NCI-H446 treated with DMSO at 0.1 percent for 48 hours (cell line): ENCODE results near the gene PLEKHJ1.

Source experiments
- DNase-seq: peaks from one replicate; lab custom pipeline; 2025; lab: John Stamatoyannopoulos, UW

PLEKHJ1 gene

DNA sequence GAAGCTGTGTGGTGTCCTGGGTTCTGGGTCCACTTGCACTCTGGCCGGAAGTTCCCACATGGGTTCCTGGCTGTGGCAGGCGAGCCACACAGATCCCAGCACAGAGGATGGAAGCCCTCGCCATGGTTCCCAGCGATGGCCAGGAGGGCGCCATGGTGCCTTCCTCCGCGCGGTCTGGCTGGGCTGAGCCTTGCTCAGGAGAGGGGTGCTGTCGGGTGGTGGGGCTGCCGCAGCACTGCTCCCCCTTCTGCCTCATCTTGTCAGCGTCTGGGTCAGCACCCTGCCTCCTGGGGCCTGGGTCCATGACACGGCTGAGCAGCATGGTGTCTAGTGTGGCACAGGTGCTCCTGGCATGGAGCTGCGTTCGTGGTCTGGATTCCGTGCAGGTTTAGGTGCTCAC is 38.9 kb downstream of the PLEKHJ1 start:
- no peak for DNase-seq

DNA sequence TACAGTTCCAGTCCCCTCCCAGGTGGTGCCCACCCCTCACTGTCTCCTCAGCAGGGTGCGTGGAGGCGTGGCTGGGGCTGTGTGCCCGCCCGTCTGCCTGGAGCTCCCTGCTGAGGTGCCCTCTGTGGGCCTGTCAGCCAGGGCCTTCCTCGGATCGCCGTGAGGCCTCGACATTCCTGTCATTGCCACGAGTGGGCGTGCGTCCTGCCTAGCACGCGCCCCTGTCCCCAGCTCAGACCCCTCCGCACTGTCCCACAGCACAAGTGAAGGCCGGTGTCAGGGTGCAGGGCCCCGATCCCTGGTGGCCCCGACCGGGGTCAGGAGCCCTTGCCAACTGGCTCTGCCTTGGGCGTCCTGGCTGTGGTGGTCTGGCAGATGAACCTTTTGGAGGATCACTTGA is 40.2 kb downstream of the PLEKHJ1 start:
- DNase-seq, result no peak

DNA sequence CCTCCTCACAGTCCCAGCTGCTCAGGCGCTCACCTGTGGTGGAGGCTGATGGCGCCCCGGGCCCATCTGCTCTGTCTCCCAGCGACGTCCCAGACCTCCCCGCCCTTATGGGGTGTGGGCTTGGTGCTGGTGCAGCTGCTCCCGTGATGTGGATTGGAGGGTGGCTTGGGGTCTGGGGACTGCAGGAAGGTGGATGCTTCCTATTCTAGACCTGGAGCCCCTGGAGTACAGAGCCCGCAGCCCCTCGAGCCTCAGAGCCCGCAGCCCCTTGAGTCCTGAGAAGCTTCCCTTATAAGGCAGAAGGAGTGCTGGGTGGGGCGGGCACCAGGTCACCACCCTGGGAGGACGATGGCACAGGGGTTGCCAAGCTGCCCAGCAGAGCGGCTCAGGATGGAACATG is 40.8 kb downstream of the PLEKHJ1 start:
- no peak for DNase-seq

GRCh38 chr19:2194513-2195078 is 41.5 kb downstream of the PLEKHJ1 start:
- DNase-seq, result no peak

GRCh38 chr19:2193807-2194206 is 42.3 kb downstream of the PLEKHJ1 start:
- no peak for DNase-seq

DNA sequence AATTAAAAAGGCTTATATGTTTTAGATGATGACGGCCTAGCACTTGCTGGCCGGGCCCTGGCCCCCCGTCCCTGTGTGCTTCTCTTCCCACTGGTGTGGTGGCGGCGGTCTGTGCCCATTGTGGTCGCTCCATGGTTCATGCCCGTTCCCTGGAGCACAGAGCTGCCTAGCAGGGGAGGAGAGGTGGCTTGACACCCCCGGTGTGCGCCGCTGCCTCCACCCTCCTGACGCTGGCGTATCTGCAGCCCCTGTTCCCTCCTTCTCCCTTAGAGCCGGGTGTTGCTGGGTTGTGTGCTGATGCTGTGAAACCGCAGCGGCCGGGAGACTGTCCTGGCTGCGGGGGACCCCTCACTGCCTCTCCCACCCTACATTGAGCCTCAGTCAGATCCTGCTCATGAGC is 43.3 kb downstream of the PLEKHJ1 start:
- DNase-seq, result no peak

DNA sequence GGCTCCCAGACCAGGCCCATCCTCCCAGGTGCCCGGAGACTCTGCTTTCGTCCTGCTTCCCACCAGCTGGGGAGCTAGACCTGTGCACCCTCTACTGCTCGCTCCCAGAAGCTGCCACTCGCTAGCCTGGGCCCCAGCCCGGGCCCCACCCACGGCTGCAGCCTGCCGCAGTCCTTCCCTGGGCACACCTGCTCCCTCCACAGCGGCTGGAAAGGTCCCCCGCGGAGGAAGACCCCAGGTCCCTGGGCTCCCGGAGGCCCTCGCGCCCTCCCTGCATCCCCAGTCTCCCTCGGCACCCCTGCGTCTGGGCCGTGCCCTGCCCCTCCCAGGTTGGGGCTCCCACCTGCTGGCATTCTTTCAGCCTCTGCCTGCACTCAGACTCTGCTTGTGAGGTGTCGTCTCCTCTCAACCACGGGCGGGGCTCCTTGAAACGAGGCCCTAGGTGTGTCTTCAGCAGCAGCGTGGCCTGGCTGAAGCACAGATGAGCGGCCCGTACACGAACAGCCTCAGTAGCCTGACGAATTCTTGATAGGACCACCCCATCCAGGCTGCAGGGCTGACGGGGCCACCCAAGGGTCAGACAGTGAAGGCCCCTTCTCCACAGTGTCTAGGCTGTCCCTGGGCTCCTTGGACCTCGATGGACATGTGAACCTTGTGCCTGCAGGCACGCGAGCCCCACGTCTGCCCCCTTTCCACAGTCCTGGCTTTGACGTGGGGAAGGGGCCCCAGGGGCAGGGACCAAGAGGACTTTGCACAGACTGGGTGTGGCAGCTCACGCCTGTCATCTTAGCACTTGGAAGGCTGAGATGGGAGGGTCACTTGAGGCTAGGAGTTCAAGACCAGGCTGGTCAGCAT is 44.4 kb downstream of the PLEKHJ1 start:
- DNase-seq, result no peak

DNA sequence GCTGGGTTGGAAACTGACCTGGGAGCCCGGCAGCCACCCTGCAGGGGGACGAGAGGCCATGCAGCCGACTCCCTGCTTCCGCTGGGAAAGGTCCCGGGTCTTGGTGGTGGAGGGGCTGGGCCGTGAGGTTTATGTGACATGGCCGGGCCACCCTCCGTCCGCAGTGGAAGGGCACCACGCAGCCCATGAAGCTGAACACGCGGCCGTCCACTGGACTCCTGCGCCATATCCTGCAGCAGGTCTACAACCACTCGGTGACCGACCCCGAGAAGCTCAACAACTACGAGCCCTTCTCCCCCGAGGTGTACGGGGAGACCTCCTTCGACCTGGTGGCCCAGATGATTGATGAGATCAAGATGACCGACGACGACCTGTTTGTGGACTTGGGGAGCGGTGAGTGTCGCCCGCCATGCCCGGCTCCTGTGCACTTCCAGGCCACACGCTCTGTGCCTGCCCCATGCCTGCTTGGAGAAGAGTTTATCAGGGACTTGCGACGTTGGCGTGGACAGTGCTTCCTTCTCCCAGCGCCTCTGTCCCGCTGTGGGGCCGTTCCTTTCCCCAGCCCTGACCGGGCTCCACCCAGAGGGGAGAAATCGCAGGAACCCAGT is 45.2 kb downstream of the PLEKHJ1 start:
- no peak for DNase-seq

- no peak for DNase-seq
Observed at GRCh38 chr19:2189880-2190279, 46.2 kb downstream of the PLEKHJ1 start.

GRCh38 chr19:2188708-2189385 is 47.3 kb downstream of the PLEKHJ1 start:
- DNase-seq, result no peak

DNA sequence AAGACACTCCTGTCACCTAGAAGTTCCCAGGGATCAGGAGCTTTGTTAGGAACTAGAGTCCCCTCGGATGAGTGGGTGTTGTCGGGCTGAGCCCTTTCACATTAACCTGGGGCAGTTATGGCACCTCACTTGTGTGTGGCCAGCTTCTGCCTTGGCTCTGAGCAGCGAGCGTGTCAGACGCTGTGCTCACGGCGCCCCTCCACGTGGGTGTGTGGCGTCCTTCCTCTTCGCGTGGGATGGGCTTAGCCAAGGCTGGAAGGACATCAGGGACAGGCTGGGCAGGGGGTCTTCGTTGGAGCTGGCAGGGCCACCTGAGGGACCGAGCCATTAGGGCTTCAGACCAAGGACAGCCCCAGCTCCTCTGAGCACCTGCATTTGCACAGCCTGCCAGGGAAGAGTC is 49.0 kb downstream of the PLEKHJ1 start:
- no peak for DNase-seq

- no peak for DNase-seq
Observed at GRCh38 chr19:2186071-2186846, 49.9 kb downstream of the PLEKHJ1 start.

GRCh38 chr19:2185734-2186070 is 50.4 kb downstream of the PLEKHJ1 start:
- DNase-seq, result no peak

- no peak for DNase-seq
Observed at GRCh38 chr19:2184422-2184975, 51.6 kb downstream of the PLEKHJ1 start.
